GM12801 (cell line): ENCODE results near the gene TCEAL2.
"Not testable (repeated sequence)": the region's sequence is repeated elsewhere in the genome, so short reads cannot be mapped to it uniquely, and the experiment has no call there.

Source experiments
- TF ChIP-seq, protein P1 (sequence below): IDR thresholded peaks from one replicate; pipeline ENCODE4 v1.5.1; 2011; ENCODE audit warnings: control low read depth; ENCODE audit not compliant: insufficient read length; ENCODE audit errors: extremely low read depth

TCEAL2 gene

GRCh38 chrX:102142274-102142673, 16.8 kb downstream of the TCEAL2 start, which contains the start of gene TCEAL6:
TSS of gene TCEAL6 (minus strand) at chrX:102142481.
- TF ChIP-seq, protein P1, sequence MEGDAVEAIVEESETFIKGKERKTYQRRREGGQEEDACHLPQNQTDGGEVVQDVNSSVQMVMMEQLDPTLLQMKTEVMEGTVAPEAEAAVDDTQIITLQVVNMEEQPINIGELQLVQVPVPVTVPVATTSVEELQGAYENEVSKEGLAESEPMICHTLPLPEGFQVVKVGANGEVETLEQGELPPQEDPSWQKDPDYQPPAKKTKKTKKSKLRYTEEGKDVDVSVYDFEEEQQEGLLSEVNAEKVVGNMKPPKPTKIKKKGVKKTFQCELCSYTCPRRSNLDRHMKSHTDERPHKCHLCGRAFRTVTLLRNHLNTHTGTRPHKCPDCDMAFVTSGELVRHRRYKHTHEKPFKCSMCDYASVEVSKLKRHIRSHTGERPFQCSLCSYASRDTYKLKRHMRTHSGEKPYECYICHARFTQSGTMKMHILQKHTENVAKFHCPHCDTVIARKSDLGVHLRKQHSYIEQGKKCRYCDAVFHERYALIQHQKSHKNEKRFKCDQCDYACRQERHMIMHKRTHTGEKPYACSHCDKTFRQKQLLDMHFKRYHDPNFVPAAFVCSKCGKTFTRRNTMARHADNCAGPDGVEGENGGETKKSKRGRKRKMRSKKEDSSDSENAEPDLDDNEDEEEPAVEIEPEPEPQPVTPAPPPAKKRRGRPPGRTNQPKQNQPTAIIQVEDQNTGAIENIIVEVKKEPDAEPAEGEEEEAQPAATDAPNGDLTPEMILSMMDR, result not testable (repeated sequence)

DNA sequence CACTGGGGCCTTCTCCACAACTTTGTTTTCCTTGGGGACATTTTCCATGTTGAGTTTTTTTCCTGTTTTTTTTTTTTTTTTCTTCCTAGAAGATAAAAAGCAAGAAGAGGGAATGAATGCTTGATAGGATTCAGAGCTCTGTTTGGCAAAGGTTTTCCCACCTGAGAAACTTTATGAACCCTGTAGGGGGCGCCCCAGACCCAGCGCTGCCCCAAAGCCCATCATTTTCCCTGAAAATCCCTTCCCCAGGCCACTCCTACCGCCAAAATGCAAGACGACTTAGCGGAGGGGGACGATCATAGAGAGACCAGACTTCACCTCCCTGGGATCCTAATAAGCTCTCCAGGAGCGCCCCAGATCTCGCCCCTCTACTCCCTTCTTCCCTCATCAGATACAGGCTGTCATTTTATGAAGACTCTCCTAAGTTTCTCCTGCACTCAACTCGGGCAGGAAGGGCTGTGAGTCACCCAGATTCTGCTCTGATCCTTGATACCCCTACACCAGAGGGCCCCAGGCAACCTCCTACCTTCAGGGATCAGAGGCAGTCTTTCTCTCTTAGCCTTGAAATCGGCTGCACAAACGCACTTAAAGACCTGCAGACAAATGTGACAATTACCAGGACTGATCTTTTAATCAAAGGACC, 28.9 kb downstream of the TCEAL2 start:
- TF ChIP-seq, protein P1, result no peak

- TF ChIP-seq, protein P1, result no peak
Observed at GRCh38 chrX:102154900-102155805, 29.7 kb downstream of the TCEAL2 start.

DNA sequence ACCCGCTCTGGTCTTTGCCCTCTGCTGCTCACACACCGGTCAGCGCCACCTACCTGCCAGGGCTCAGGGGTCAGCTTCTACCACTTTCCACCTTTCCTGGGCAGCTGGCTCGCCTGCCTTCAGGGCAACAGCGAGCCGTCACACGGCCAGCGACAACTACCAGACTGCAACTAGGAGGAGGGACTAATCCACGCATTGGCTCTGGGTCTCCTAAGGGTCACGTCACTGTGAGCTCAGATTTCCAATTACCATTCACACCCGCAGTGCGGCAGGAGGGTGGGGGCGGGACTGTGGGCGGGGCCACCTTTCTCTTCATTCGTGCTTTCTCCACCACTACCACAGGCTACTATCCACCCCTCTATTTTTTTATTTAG, 30.3 kb downstream of the TCEAL2 start, which contains the start of gene BEX5:
BEX5 (minus strand) TSS at position 172 of the 374 bp plus-strand sequence. CDS start 1,712 bp downstream, outside the sequence.
- TF ChIP-seq, protein P1, result no peak
